NCI-H146 treated with DMSO at 0.1 percent for 48 hours (cell line): Measurements from ENCODE around the gene FGF21.
"Not testable (repeated sequence)": the region's sequence is repeated elsewhere in the genome, so short reads cannot be mapped to it uniquely, and the experiment has no call there.

Experiments used
- DNase-seq: peaks from one replicate; lab custom pipeline; 2025; ENCODE audit not compliant: unreplicated experiment; lab: John Stamatoyannopoulos, UW

FGF21 gene

GRCh38 chr19:48751845-48752495 lies 3.4 kb upstream of the FGF21 start:
- no peak for DNase-seq

- peak; percentile 95 for DNase-seq
Observed at GRCh38 chr19:48752496-48753365, 2.6 kb upstream of the FGF21 start, which contains the start of gene FUT1. Gene FUT1, minus strand, starts transcription at chr19:48752641. Its CDS starts 1,360 bp downstream, at chr19:48751281.

GRCh38 chr19:48755787-48756186 lies 463 bp downstream of the FGF21 start:
- no peak for DNase-seq

- no peak for DNase-seq
Observed at GRCh38 chr19:48756212-48756611, 888 bp downstream of the FGF21 start.

- no peak for DNase-seq
Observed at GRCh38 chr19:48756686-48757085, 1.4 kb downstream of the FGF21 start.

GRCh38 chr19:48757089-48757675 lies 1.9 kb downstream of the FGF21 start:
- DNase-seq = no peak

- no peak for DNase-seq
Observed at GRCh38 chr19:48757741-48758144, 2.4 kb downstream of the FGF21 start.

GRCh38 chr19:48760504-48761205 lies 5.3 kb downstream of the FGF21 start:
- no peak for DNase-seq

GRCh38 chr19:48765816-48766215 lies 10.5 kb downstream of the FGF21 start:
- DNase-seq = not testable (repeated sequence)

- DNase-seq = not testable (repeated sequence)
Observed at GRCh38 chr19:48768171-48768753, 12.9 kb downstream of the FGF21 start.

GRCh38 chr19:48768994-48769713 lies 13.8 kb downstream of the FGF21 start:
- DNase-seq = no peak

GRCh38 chr19:48770266-48770665 lies 14.9 kb downstream of the FGF21 start:
- no peak for DNase-seq

GRCh38 chr19:48770734-48771472 lies 15.6 kb downstream of the FGF21 start:
- no peak for DNase-seq

GRCh38 chr19:48772503-48772953 lies 17.2 kb downstream of the FGF21 start:
- DNase-seq = no peak

- DNase-seq = no peak
Observed at GRCh38 chr19:48777139-48777538, 21.8 kb downstream of the FGF21 start.

GRCh38 chr19:48777720-48778119 lies 22.4 kb downstream of the FGF21 start:
- DNase-seq = no peak

- DNase-seq = no peak
Observed at GRCh38 chr19:48779636-48780035, 24.3 kb downstream of the FGF21 start.

- DNase-seq = no peak
Observed at GRCh38 chr19:48780631-48781391, 25.5 kb downstream of the FGF21 start.

- DNase-seq = peak; percentile 29
Observed at GRCh38 chr19:48784527-48784926, 29.2 kb downstream of the FGF21 start.
